Measurements from ENCODE around the gene TGFB3.
"Not testable (repeated sequence)": the region's sequence is repeated elsewhere in the genome, so short reads cannot be mapped to it uniquely, and the experiment has no call there.

The TGFB3 gene

GRCh38 chr14:75920421-75920820 lies 61.4 kb downstream of the TGFB3 start:
- CTCF ChIA-PET, H3K9me3 Mint-ChIP-seq, H3K4me3 Mint-ChIP-seq, H3K4me1 Mint-ChIP-seq, H3K27me3 Mint-ChIP-seq, DNase-seq, H3K36me3 Mint-ChIP-seq, H3K27ac Mint-ChIP-seq: not testable (repeated sequence)

GRCh38 chr14:75917946-75918335 lies 63.9 kb downstream of the TGFB3 start:
- H3K4me1 Mint-ChIP-seq: no peaks in the 10 kb centered on the region
- H3K27ac Mint-ChIP-seq: no peak overlapping the region
- peaks cover 5% of the 10 kb centered on the region for H3K9me3 Mint-ChIP-seq
- CTCF ChIA-PET: interaction anchor here (1.1 to 1.9 kb wide), 3 partner anchors 11 to 65 kb away, joined by 4 to 10 read pairs (median 4); no protein-coding TSS in a partner anchor
- no peak for DNase-seq
- no peaks in the 10 kb centered on the region for H3K27me3 Mint-ChIP-seq
- peaks cover 5% of the 10 kb centered on the region for H3K36me3 Mint-ChIP-seq
- no peak overlapping the region for H3K4me3 Mint-ChIP-seq

GRCh38 chr14:75917322-75917945 lies 64.4 kb downstream of the TGFB3 start:
- CTCF ChIA-PET: interaction anchor here (1.1 kb wide), 1 partner anchor 11 kb away, joined by 6 read pairs; no protein-coding TSS in a partner anchor
- Mint-ChIP-seq H3K4me1 (no peaks in the 10 kb centered on the region), H3K36me3 (peaks cover 5% of the 10 kb centered on the region), H3K9me3 (peaks cover 5% of the 10 kb centered on the region), H3K4me3 (no peak overlapping the region), H3K27ac (no peak overlapping the region), H3K27me3 (no peaks in the 10 kb centered on the region)
- no peak for DNase-seq

- Mint-ChIP-seq H3K27me3 (no peaks in the 10 kb centered on the region), H3K4me3 (no peak overlapping the region), H3K9me3 (no peaks in the 10 kb centered on the region), H3K27ac (no peak overlapping the region), H3K4me1 (no peaks in the 10 kb centered on the region), H3K36me3 (no peaks in the 10 kb centered on the region)
- no peak for DNase-seq
- CTCF ChIA-PET: interaction anchor here (0.6 kb wide), 1 partner anchor 9 kb away, joined by 4 read pairs; no protein-coding TSS in a partner anchor
Observed at GRCh38 chr14:75915045-75915444, 66.8 kb downstream of the TGFB3 start.

- Mint-ChIP-seq H3K4me3 (no peak overlapping the region), H3K9me3 (no peaks in the 10 kb centered on the region), H3K27ac (no peak overlapping the region), H3K4me1 (no peaks in the 10 kb centered on the region), H3K27me3 (no peaks in the 10 kb centered on the region), H3K36me3 (no peaks in the 10 kb centered on the region)
- DNase-seq: no peak
- CTCF ChIA-PET: interaction anchor here (0.8 kb wide), 1 partner anchor 191 kb away, joined by 3 read pairs; no protein-coding TSS in a partner anchor
Observed at GRCh38 chr14:75913183-75913582, 68.6 kb downstream of the TGFB3 start.

GRCh38 chr14:75911883-75912282 lies 69.9 kb downstream of the TGFB3 start:
- CTCF ChIA-PET: no interaction called here
- Mint-ChIP-seq H3K27me3 (no peaks in the 10 kb centered on the region), H3K4me3 (no peak overlapping the region), H3K36me3 (no peaks in the 10 kb centered on the region), H3K4me1 (no peaks in the 10 kb centered on the region), H3K9me3 (no peaks in the 10 kb centered on the region), H3K27ac (no peak overlapping the region)
- DNase-seq: no peak

- Mint-ChIP-seq H3K27me3 (no peaks in the 10 kb centered on the region), H3K36me3 (no peaks in the 10 kb centered on the region), H3K4me1 (no peaks in the 10 kb centered on the region), H3K4me3 (no peak overlapping the region), H3K9me3 (no peaks in the 10 kb centered on the region), H3K27ac (no peak overlapping the region)
- CTCF ChIA-PET: no interaction called here
- no peak for DNase-seq
Observed at GRCh38 chr14:75910048-75910447, 71.7 kb downstream of the TGFB3 start.

- no peak for DNase-seq
- CTCF ChIA-PET: interaction anchor here (5.3 kb wide), 1 partner anchor 69 kb away, joined by 88 read pairs; the partner anchor contains the start of gene TGFB3
- H3K27me3 Mint-ChIP-seq: no peaks in the 10 kb centered on the region
- no peaks in the 10 kb centered on the region for H3K36me3 Mint-ChIP-seq
- no peaks in the 10 kb centered on the region for H3K4me1 Mint-ChIP-seq
- no peak overlapping the region for H3K4me3 Mint-ChIP-seq
- H3K27ac Mint-ChIP-seq: no peak overlapping the region
- H3K9me3 Mint-ChIP-seq: no peaks in the 10 kb centered on the region
Observed at GRCh38 chr14:75909630-75910029, 72.2 kb downstream of the TGFB3 start.

Data from activated naive CD4-positive, alpha-beta T cell treated with anti-CD3 and anti-CD28 coated beads, Interleukin-2, amount 10 ng/mL, durations not matched to agents 7 days and 5 days (primary cell).